H1 (cell line): ENCODE data around the gene SON. TPM values are rescaled to one million over a fixed set of nuclear protein-coding genes. Genes with fewer than 3 reads are reported as not detected.

Source experiments
- BACH1 ChIP-seq: IDR thresholded peaks from 2 replicates; pipeline ENCODE4 v1.6.1; 2012; ENCODE audit warnings: low read length, improper control_type of control experiment
- CREB1 ChIP-seq: IDR thresholded peaks from 2 replicates; pipeline ENCODE4 v1.6.1; 2012; ENCODE audit warnings: inconsistent platforms
- KDM5A ChIP-seq: fragments of 200-600 bp; IDR thresholded peaks from 2 replicates; pipeline ENCODE4 v1.7.1; 2012; ENCODE audit warnings: mild to moderate bottlenecking, low read length, inconsistent platforms, mixed read lengths
- NRF1 ChIP-seq: IDR thresholded peaks from 2 replicates; pipeline ENCODE4 v1.6.1; 2011; ENCODE audit warnings: mild to moderate bottlenecking, low read depth, low read length, improper control_type of control experiment
- RXRA ChIP-seq: IDR thresholded peaks from 2 replicates; pipeline ENCODE4 v1.6.1; 2011; ENCODE audit warnings: low read depth, mild to moderate bottlenecking, low read length, moderate library complexity; ENCODE audit not compliant: insufficient read depth
- SP1 ChIP-seq: IDR thresholded peaks from 2 replicates; pipeline ENCODE4 v1.6.1; 2011; ENCODE audit warnings: low read depth, low read length
- SP2 ChIP-seq: IDR thresholded peaks from 2 replicates; pipeline ENCODE4 v1.6.1; 2012; ENCODE audit warnings: mild to moderate bottlenecking, low read length, inconsistent platforms
- polyA plus RNA-seq, 7 experiments: library from polyadenylated mRNA; depleted of rRNA in 3 of 7; stranded (reverse) in 5 of 7; unstranded in 2 of 7; fragments of >200 nt in 5 of 7; fragments of 200-250 nt in 2 of 7; gene quantifications; 1 replicate in 5 of 7; 2 replicates in 1 of 7; 4 replicates in 1 of 7; pipeline versions ENCODE4 v1.2.1 to v1.2.3, GENCODE V29; 2011 to 2013; ENCODE audit warnings: missing spikeins in 2 of 7, mixed read lengths in 2 of 7
- total RNA-seq: library from RNA; stranded (reverse); fragmentation: NEBNext Ultra II Directional; extraction: Animal tissue kit (Norgen Biotek cat#: 25700); gene quantifications from 2 replicates; pipeline ENCODE4 v1.2.1, GENCODE V29; 2021
- TF ChIP-seq, protein P1 (sequence below): IDR thresholded peaks from 2 replicates; pipeline ENCODE4 v1.6.1; 2011; ENCODE audit warnings: low read length, improper control_type of control experiment

The SON gene
- total and polyA plus RNA-seq, 2 of the 8 experiments (the other 6 are each of a cell fraction or from before 2014, with no cell fraction given) = 122 to 274 TPM

DNA sequence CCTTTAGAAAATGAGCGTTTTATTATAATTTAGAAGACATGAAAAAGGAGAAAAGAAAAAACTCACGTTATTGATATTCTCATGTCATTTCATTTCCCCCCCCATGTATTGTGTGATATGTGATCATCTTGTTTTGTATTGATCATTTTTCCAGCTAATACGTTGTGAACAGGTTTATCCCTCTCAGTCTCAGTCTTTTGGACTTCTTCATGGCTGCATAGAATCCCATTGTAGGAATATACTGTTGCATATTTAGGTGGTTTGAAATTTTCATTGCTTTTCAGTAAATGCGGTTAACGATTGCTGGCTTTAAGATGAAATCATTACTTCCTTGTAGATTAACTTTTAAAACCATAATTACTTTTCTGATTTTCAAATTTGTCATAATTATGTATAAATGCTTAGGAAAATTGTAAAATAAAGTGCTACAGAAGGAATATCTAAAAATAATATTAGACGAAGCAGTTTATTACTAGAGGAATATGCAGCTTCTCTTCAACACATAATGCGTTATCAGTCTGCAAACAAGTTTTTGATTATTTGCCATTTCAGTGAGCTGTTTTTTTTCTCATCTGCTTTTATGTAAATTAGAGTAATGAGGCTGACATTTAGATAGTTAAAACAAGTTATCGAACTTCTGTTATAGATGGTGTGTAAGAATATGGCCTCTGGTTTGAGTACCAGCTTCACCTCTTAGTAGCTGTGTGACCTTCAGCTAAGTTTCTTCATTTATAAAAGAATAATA lies 1.8 kb downstream of the SON start (continued):
- no peak for TF ChIP-seq NRF1
- TF ChIP-seq KDM5A = no peak
- TF ChIP-seq, protein P1, sequence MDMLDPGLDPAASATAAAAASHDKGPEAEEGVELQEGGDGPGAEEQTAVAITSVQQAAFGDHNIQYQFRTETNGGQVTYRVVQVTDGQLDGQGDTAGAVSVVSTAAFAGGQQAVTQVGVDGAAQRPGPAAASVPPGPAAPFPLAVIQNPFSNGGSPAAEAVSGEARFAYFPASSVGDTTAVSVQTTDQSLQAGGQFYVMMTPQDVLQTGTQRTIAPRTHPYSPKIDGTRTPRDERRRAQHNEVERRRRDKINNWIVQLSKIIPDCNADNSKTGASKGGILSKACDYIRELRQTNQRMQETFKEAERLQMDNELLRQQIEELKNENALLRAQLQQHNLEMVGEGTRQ = no peak
- TF ChIP-seq BACH1 = no peak
- no peak for TF ChIP-seq CREB1
- no peak for TF ChIP-seq RXRA
- TF ChIP-seq SP2 = no peak
- no peak for TF ChIP-seq SP1
